GM04504 (cell line): ENCODE results near the gene MPC2.
A peak's percentile ranks its signal among the peaks of the same experiment; 100 is the strongest.
"Not testable (repeated sequence)": the region's sequence is repeated elsewhere in the genome, so short reads cannot be mapped to it uniquely, and the experiment has no call there.

Source experiments
- DNase-seq: peaks from one replicate; pipeline ENCODE4 v3.0.0-alpha.2; 2012; ENCODE audit warnings: low read depth

Gene MPC2

GRCh38 chr1:167934426-167935215 lies 2.3 kb downstream of the MPC2 start:
- peak; percentile 3 for DNase-seq

- DNase-seq = no peak
These were observed 3.1 kb downstream of the MPC2 start for GRCh38 chr1:167933788-167934187.

- DNase-seq = no peak
These were observed 7.1 kb downstream of the MPC2 start for GRCh38 chr1:167929725-167930124.

GRCh38 chr1:167928919-167929318 lies 8.0 kb downstream of the MPC2 start:
- not testable (repeated sequence) for DNase-seq

GRCh38 chr1:167928457-167928852 lies 8.4 kb downstream of the MPC2 start:
- DNase-seq = no peak

GRCh38 chr1:167927046-167927754 lies 9.7 kb downstream of the MPC2 start:
- DNase-seq = no peak

- no peak for DNase-seq
These were observed 10.3 kb downstream of the MPC2 start for GRCh38 chr1:167926486-167926997.

GRCh38 chr1:167924543-167925231 lies 12.2 kb downstream of the MPC2 start:
- no peak for DNase-seq

GRCh38 chr1:167924102-167924501 lies 12.8 kb downstream of the MPC2 start:
- no peak for DNase-seq

GRCh38 chr1:167923324-167924056 lies 13.4 kb downstream of the MPC2 start:
- no peak for DNase-seq

- no peak for DNase-seq
These were observed 14.2 kb downstream of the MPC2 start for GRCh38 chr1:167922611-167923074.

GRCh38 chr1:167922023-167922422 lies 14.8 kb downstream of the MPC2 start:
- DNase-seq = no peak

- DNase-seq = no peak
These were observed 19.9 kb downstream of the MPC2 start for GRCh38 chr1:167916766-167917511.

GRCh38 chr1:167915569-167915968 lies 21.3 kb downstream of the MPC2 start:
- DNase-seq = no peak

GRCh38 chr1:167913895-167914496 lies 22.9 kb downstream of the MPC2 start, which contains the start of gene ADCY10:
TSS of gene ADCY10 (minus strand) at chr1:167914134. CDS start at chr1:167905140, 8,994 bp downstream.
- no peak for DNase-seq

GRCh38 chr1:167912294-167912693 lies 24.6 kb downstream of the MPC2 start:
- no peak for DNase-seq

GRCh38 chr1:167911413-167911812 lies 25.5 kb downstream of the MPC2 start:
- no peak for DNase-seq

- DNase-seq = no peak
These were observed 26.3 kb downstream of the MPC2 start for GRCh38 chr1:167910530-167910929.

GRCh38 chr1:167909691-167910180 lies 27.1 kb downstream of the MPC2 start:
- DNase-seq = no peak

- no peak for DNase-seq
These were observed 31.2 kb downstream of the MPC2 start for GRCh38 chr1:167905671-167906070.
